Ovary (tissue), 3 donors: ENCODE measurements around the gene SLC37A1.

Experiments
- POLR2A ChIP-seq: fragments of 450-650 bp; IDR thresholded peaks from one replicate; pipeline ENCODE4 v1.6.1; 2017; ENCODE audit warnings: antibody characterized with exemption, mild to moderate bottlenecking, moderate library complexity
- TF ChIP-seq, protein P1 (sequence below), 3 donors: fragments of 450-650 bp in 2 of 3; fragments of 200-600 bp in 1 of 3; IDR thresholded peaks; one replicate each; pipeline versions ENCODE4 v1.5.1 to v1.8.0; 2016 to 2022; ENCODE audit warnings: antibody characterized with exemption in 3 of 3, mild to moderate bottlenecking in 1 of 3
- donor health status: DM: no; HTN: no; CAD: no.

DNA sequence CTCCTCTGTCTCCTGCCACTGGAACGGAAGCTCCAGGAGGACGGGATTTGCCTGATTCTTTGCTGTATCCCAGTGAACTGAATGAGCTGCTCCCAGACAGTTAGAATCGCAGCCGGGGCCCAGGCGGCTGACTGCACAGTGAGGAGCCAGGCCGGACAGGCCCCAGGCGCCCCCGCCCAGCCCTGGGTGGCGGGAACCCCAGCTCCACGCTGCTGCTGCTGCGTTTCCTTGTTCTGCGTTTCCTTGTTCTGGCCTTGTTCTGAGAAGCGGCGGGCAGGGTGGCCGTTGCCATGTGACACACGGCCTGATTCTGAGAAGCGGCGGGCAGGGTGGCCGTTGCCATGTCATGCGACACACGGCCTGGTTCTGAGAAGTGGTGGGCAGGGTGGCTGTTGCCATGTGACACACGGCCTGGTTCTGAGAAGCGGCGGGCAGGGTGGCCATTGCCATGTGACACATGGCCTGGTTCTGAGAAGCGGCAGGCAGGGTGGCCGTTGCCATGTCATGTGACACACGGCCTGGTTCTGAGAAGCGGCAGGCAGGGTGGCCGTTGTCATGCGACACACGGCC is 56.2 kb downstream of the SLC37A1 start:
- TF ChIP-seq, protein P1, sequence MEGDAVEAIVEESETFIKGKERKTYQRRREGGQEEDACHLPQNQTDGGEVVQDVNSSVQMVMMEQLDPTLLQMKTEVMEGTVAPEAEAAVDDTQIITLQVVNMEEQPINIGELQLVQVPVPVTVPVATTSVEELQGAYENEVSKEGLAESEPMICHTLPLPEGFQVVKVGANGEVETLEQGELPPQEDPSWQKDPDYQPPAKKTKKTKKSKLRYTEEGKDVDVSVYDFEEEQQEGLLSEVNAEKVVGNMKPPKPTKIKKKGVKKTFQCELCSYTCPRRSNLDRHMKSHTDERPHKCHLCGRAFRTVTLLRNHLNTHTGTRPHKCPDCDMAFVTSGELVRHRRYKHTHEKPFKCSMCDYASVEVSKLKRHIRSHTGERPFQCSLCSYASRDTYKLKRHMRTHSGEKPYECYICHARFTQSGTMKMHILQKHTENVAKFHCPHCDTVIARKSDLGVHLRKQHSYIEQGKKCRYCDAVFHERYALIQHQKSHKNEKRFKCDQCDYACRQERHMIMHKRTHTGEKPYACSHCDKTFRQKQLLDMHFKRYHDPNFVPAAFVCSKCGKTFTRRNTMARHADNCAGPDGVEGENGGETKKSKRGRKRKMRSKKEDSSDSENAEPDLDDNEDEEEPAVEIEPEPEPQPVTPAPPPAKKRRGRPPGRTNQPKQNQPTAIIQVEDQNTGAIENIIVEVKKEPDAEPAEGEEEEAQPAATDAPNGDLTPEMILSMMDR (IDR thresholded peaks at IDR 0.05) = no peak
- no peak for TF ChIP-seq POLR2A
